Suprapubic skin (tissue), 4 donors: ENCODE results near the gene GOSR1. TPM values are rescaled to one million over a fixed set of nuclear protein-coding genes. Genes with fewer than 3 reads are reported as not detected.

Source experiments
- DNase-seq, 2 donors: peaks; one replicate each; pipeline ENCODE4 v3.0.0-alpha.2; 2019; ENCODE audit warnings: low spot score in 2 of 2
- H3K27ac ChIP-seq: fragments of 200-600 bp; sonication (generic); one replicate; pipeline ENCODE4 v1.5.1; 2019
- H3K27me3 ChIP-seq: fragments of 200-600 bp; sonication (generic); one replicate; pipeline ENCODE4 v1.5.1; 2019
- H3K36me3 ChIP-seq: fragments of 200-600 bp; sonication (generic); one replicate; pipeline ENCODE4 v1.5.1; 2019
- H3K4me1 ChIP-seq: fragments of 200-600 bp; sonication (generic); one replicate; pipeline ENCODE4 v1.5.1; 2019
- H3K4me3 ChIP-seq: fragments of 200-600 bp; sonication (generic); one replicate; pipeline ENCODE4 v1.5.1; 2019; ENCODE audit warnings: mild to moderate bottlenecking
- H3K9me3 ChIP-seq: fragments of 200-600 bp; sonication (generic); one replicate; pipeline ENCODE4 v1.5.1; 2019
- EP300 ChIP-seq: sonication (generic); formaldehyde crosslinking; IDR thresholded peaks from one replicate; pipeline ENCODE4 v1.6.1; 2017; ENCODE audit warnings: antibody characterized with exemption
- POLR2A ChIP-seq, 2 donors: fragments of 450-650 bp; IDR thresholded peaks; one replicate each; pipeline ENCODE4 v1.6.1; 2017; ENCODE audit warnings: antibody characterized with exemption in 2 of 2, mild to moderate bottlenecking in 2 of 2, moderate library complexity in 2 of 2
- POLR2AphosphoS5 ChIP-seq, 3 donors: sonication (generic); formaldehyde crosslinking; IDR thresholded peaks; one replicate each; pipeline ENCODE4 v1.6.1; 2017; ENCODE audit warnings: antibody characterized with exemption in 3 of 3
- WGBS: methylation state at CpG from one replicate; pipeline ENCODE4 v1.1.5; 2018; 5-methylcytosine and 5-hydroxymethylcytosine counted together
- total RNA-seq, 4 donors: library from RNA; depleted of rRNA; stranded (reverse); fragments of >200 nt; gene quantifications; one replicate each; pipeline ENCODE4 v1.1.0, GENCODE V29; 2016
- TF ChIP-seq, protein P1 (sequence below), 2 donors: fragments of 200-600 bp in 1 of 2; fragments of 450-650 bp in 1 of 2; sonication (generic) in 1 of 2; IDR thresholded peaks; one replicate each; pipeline ENCODE4 v1.5.1; 2016 to 2019; ENCODE audit warnings: antibody characterized with exemption in 2 of 2, mild to moderate bottlenecking in 1 of 2, moderate library complexity in 1 of 2

Gene GOSR1
- total RNA-seq: 10 to 100 TPM; 24.0 to 54.2 (median 47.6) TPM

DNA sequence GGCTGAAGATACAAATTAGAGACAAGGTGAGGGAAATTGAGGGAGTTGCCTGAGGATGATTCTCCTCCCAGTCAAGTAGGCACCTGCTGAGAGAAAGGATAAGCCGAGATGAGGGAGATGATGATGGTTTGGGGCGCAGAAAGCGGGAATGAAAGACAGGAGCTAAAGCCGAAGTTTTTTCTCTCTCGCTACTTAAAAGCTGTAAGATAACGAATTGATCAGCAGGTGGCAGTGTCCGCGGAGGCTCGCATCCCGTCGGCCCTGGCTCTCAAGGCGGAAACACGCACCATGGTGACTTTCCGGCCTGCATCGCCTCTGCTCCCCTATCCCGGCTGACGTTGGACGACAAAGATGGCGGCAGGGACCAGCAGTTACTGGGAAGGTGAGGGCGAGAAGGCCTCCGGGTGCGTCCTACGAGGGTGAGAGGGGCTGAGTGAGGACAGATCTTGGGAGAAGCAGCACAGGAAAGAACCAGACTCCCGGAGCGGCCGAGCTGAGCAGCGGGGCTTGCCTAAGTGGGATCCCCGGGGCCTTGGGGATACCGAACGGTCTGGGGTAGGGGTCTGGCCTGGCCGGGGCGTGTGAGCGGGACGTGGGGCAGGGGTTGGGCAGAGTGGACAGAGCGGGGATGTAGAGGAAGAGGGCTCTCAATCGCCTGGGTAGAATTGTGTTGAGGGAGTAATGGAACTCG lies at the start of gene GOSR1:
GOSR1 (plus strand) TSS at position 326 of the 691 bp plus-strand sequence; CDS start at position 352, 26 bp downstream.
- Histone ChIP-seq H3K27me3 (no peaks in the 10 kb centered on the region), H3K36me3 (peaks cover 24% of the 10 kb centered on the region), H3K9me3 (no peaks in the 10 kb centered on the region), H3K27ac (peak within 1 kb of the TSS; percentile 91), H3K4me1 (peaks cover 21% of the 10 kb centered on the region), H3K4me3 (peak within 1 kb of the TSS; percentile 79)
- 0% methylated on average over 25 of the region's 37 CpGs for WGBS
- TF ChIP-seq, protein P1, sequence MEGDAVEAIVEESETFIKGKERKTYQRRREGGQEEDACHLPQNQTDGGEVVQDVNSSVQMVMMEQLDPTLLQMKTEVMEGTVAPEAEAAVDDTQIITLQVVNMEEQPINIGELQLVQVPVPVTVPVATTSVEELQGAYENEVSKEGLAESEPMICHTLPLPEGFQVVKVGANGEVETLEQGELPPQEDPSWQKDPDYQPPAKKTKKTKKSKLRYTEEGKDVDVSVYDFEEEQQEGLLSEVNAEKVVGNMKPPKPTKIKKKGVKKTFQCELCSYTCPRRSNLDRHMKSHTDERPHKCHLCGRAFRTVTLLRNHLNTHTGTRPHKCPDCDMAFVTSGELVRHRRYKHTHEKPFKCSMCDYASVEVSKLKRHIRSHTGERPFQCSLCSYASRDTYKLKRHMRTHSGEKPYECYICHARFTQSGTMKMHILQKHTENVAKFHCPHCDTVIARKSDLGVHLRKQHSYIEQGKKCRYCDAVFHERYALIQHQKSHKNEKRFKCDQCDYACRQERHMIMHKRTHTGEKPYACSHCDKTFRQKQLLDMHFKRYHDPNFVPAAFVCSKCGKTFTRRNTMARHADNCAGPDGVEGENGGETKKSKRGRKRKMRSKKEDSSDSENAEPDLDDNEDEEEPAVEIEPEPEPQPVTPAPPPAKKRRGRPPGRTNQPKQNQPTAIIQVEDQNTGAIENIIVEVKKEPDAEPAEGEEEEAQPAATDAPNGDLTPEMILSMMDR (IDR thresholded peaks at IDR 0.05): peak; percentile 73 to 77
- TF ChIP-seq POLR2A (IDR thresholded peaks at IDR 0.05) (peak; percentile 66 to 89), EP300 (no peak), POLR2AphosphoS5 (IDR thresholded peaks at IDR 0.05) (peak; percentile 37 to 92 (median 70))
- peak; percentile 96 to 98 for DNase-seq

GRCh38 chr17:30427611-30428010 lies 49.6 kb upstream of the GOSR1 start:
- Histone ChIP-seq H3K4me1 (no peaks in the 10 kb centered on the region), H3K4me3 (no peak overlapping the region), H3K9me3 (no peaks in the 10 kb centered on the region), H3K27me3 (no peaks in the 10 kb centered on the region), H3K27ac (no peak overlapping the region), H3K36me3 (peaks cover 28% of the 10 kb centered on the region)
- 94% methylated on average over 1 of the region's 1 CpG for WGBS
- TF ChIP-seq POLR2AphosphoS5 (IDR thresholded peaks at IDR 0.05) (no peak), EP300 (no peak)
- TF ChIP-seq, protein P1 (IDR thresholded peaks at IDR 0.05): no peak
- DNase-seq: no peak

DNA sequence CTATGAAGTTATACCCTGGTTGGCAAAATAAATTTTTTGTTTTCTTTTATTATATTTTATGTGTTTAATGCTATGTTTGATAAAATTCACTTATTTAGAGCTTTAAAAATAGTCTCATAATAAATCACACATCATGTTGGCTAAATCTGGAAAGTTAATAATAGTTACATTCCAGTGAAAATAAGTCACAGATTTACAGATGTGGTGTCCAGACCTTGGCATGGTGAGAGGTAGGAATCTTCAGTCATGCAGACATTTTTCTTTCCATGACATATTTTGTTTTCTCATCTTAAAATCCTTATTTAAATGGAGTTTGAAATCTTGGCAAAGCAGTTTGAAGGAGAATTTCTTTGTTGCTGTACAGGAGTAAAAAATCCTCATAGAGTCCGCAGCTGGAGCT lies 48.1 kb upstream of the GOSR1 start:
- Histone ChIP-seq H3K27me3 (no peaks in the 10 kb centered on the region), H3K27ac (no peak overlapping the region), H3K36me3 (peaks cover 25% of the 10 kb centered on the region), H3K4me3 (no peak overlapping the region), H3K9me3 (no peaks in the 10 kb centered on the region), H3K4me1 (no peaks in the 10 kb centered on the region)
- TF ChIP-seq EP300 (no peak), POLR2AphosphoS5 (IDR thresholded peaks at IDR 0.05) (no peak), POLR2A (IDR thresholded peaks at IDR 0.05) (no peak)
- TF ChIP-seq, protein P1 (IDR thresholded peaks at IDR 0.05): no peak
- WGBS: 71% methylated on average over 1 of the region's 1 CpG
- no peak for DNase-seq

GRCh38 chr17:30433514-30433913 lies 43.7 kb upstream of the GOSR1 start:
- peaks cover 32% of the 10 kb centered on the region for H3K36me3 ChIP-seq
- H3K4me1 ChIP-seq: no peaks in the 10 kb centered on the region
- WGBS: 91% methylated on average over 1 of the region's 1 CpG

GRCh38 chr17:30436729-30437128 lies 40.5 kb upstream of the GOSR1 start:
- DNase-seq: no peak
- H3K27ac ChIP-seq: no peak overlapping the region
- TF ChIP-seq EP300 (no peak), POLR2AphosphoS5 (IDR thresholded peaks at IDR 0.05) (no peak), POLR2A (IDR thresholded peaks at IDR 0.05) (no peak)
- TF ChIP-seq, protein P1 (IDR thresholded peaks at IDR 0.05): no peak
- H3K9me3 ChIP-seq: no peaks in the 10 kb centered on the region
- no peaks in the 10 kb centered on the region for H3K27me3 ChIP-seq
- H3K4me3 ChIP-seq: no peak overlapping the region
- no peaks in the 10 kb centered on the region for H3K4me1 ChIP-seq
- H3K36me3 ChIP-seq: peaks cover 26% of the 10 kb centered on the region

More at GRCh38 chr17:30433514-30433913, 43.7 kb upstream of the GOSR1 start:
- no peak for DNase-seq
- TF ChIP-seq POLR2A (IDR thresholded peaks at IDR 0.05) (no peak), EP300 (no peak), POLR2AphosphoS5 (IDR thresholded peaks at IDR 0.05) (no peak)
- TF ChIP-seq, protein P1 (IDR thresholded peaks at IDR 0.05): no peak
- H3K9me3 ChIP-seq: no peaks in the 10 kb centered on the region
- H3K4me3 ChIP-seq: no peak overlapping the region
- no peaks in the 10 kb centered on the region for H3K27me3 ChIP-seq
- H3K27ac ChIP-seq: no peak overlapping the region
